Fibroblast of mammary gland (primary cell): ENCODE measurements around the gene KIF16B.

Experiments used
- DNase-seq: peaks from one replicate; pipeline ENCODE4 v3.0.0-alpha.2; 2010; ENCODE audit warnings: low read depth
- H3K4me3 ChIP-seq: 2 replicates; pipeline ENCODE4 v1.5.1; 2011; ENCODE audit warnings: low read depth, mild to moderate bottlenecking, low read length, moderate library complexity; ENCODE audit not compliant: control insufficient read depth
- CTCF ChIP-seq: conservative IDR thresholded peaks from 2 replicates; pipeline ENCODE4 v1.5.1; 2011; ENCODE audit warnings: low read depth, low read length, inconsistent platforms; ENCODE audit not compliant: control insufficient read depth, insufficient read depth

The KIF16B gene

DNA sequence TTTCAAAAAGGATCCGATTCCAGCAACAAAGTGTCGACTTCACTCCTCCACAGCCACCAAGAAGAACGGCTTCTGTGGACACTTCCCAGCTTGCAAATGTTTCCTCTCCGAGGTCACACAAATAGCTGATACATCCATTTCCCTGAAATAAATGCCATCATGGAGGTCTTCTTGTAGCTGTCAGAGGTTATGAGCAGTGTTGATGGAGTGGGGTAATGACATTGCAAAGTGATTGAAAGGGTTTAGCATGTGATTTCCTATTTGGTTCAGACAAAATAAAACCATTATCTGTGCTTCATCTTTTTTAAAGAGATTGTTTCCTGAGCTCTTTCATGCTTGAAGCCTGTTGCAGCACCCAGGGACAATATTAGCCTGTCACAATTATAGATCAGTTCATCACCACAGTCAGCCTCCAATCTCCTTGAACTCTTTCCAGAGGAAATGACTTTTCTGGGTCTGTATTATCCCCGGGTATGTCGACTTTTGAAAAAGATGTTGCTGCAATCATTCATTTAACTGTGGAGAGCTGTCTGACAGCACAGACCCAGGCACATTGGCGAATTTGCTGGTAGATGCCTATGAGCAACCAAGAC, 16.9 kb upstream of the KIF16B start:
- no peak for TF ChIP-seq CTCF
- no peak for DNase-seq
- H3K4me3 ChIP-seq: no peak overlapping the region

- H3K4me3 ChIP-seq: no peak overlapping the region
- DNase-seq: no peak
- no peak for TF ChIP-seq CTCF
Measured at GRCh38 chr20:16589623-16590022, 16.4 kb upstream of the KIF16B start.

DNA sequence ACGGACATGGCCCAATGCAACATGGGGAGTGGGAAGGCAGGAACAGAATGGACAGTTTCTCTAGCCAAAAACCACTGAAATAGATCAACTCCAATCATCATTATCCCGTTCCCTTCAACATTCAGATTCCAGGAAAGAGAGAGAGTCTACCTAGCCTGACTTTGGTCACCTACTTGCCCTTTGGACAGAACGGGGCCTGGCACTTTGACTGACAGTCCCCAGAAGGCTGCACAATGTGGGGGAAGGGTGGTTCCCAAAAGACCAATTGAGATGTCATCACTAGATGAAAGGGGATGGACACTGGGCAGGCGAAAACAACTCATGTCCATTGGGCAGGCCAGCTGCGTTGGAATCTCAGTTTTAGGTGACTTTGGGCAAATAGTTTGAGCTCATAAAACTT, 15.0 kb upstream of the KIF16B start:
- no peak for DNase-seq
- no peak overlapping the region for H3K4me3 ChIP-seq
- TF ChIP-seq CTCF: no peak

GRCh38 chr20:16587066-16587465, 13.8 kb upstream of the KIF16B start:
- TF ChIP-seq CTCF: no peak
- H3K4me3 ChIP-seq: no peak overlapping the region
- DNase-seq: no peak

DNA sequence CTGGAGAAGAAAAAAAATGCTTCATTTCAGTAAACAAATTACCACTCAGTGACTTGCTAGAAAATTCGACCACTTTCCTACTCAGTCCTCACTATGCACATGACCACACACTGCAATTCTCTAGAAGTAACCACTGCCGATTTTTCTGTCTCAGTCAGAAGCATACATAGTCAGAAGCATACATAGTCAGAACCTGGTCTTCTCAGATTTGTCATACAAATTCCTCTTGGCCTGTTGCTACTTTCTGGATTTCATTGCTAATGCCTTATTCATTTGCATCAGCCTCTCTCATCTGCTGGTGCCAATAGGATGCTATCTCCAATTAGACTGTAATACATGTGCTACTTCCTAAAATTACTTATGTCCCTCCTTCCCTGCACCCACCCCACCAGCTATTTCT, 10.2 kb upstream of the KIF16B start:
- no peak for TF ChIP-seq CTCF
- peak; percentile 21 for DNase-seq
- no peak overlapping the region for H3K4me3 ChIP-seq

DNA sequence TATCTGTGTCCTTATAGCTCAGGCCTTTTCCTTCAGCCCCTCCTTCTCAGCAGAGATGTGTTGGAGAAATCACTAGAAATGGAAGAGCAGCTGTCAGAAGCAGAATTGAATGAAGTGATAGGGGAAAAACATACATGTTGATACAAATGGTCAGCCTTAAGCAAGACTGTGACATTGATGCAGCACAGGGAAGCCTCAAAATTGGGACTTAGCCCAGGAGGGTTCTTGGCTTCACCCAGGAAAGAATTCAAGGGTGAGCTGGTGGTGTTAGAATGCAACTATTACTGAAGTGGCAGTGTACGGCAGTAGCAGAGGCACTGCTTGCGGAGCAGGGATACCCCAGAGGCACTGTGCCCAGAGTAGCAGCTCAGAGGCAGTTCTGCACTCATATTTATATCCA, 8.0 kb upstream of the KIF16B start:
- H3K4me3 ChIP-seq: no peak overlapping the region
- DNase-seq: no peak
- no peak for TF ChIP-seq CTCF

DNA sequence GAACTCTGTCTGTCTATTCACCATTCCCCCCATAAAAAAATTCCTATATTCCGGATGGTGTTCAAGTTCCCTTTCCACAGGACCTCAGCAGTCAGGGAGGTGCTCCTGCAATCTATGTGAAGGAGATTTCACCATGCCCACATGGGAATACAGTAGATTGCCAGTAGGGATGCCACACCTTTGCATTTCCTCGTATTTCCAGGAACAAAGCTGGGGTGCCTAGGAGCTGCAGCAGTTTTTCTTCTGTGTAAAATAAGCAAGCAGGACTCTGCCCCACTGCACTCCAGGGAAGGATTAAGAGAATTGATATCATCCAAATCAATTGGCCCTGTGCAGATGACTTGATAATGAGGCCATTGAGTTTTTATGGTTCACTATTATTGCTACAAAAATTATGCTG, 7.4 kb upstream of the KIF16B start:
- DNase-seq: no peak
- no peak overlapping the region for H3K4me3 ChIP-seq
- TF ChIP-seq CTCF: no peak
